Stimulated activated CD8-positive, alpha-beta memory T cell treated with anti-CD3 and anti-CD28 coated beads, Interleukin-2, amount 100 ng/mL, for 1 hour (primary cell): ENCODE results near the gene LCN6.
"Not testable (repeated sequence)": the region's sequence is repeated elsewhere in the genome, so short reads cannot be mapped to it uniquely, and the experiment has no call there.

ENCODE experiments used
- DNase-seq, 2 donors: peaks; one replicate each; pipeline ENCODE4 v3.0.0-alpha.2; 2020; ENCODE audit warnings: low read depth in 2 of 2

The LCN6 gene

GRCh38 chr9:136784249-136784996 is 36.1 kb upstream of the LCN6 start:
- no peak for DNase-seq

- no peak for DNase-seq
Measured at GRCh38 chr9:136782452-136782851, 34.1 kb upstream of the LCN6 start.

- DNase-seq: no peak
Measured at GRCh38 chr9:136779808-136780207, 31.5 kb upstream of the LCN6 start.

GRCh38 chr9:136777359-136777758 is 29.0 kb upstream of the LCN6 start:
- no peak for DNase-seq

GRCh38 chr9:136776947-136777346 is 28.6 kb upstream of the LCN6 start:
- no peak for DNase-seq

GRCh38 chr9:136775191-136775590 is 26.9 kb upstream of the LCN6 start:
- DNase-seq: no peak

GRCh38 chr9:136774416-136775045 is 26.2 kb upstream of the LCN6 start:
- DNase-seq: no peak

GRCh38 chr9:136773386-136774044 is 25.2 kb upstream of the LCN6 start:
- no peak for DNase-seq

- DNase-seq: no peak
Measured at GRCh38 chr9:136771907-136772415, 23.6 kb upstream of the LCN6 start.

GRCh38 chr9:136769710-136770191 is 21.4 kb upstream of the LCN6 start:
- peak in 1 of 2 donors; percentile 21 for DNase-seq

GRCh38 chr9:136766410-136767120 is 18.2 kb upstream of the LCN6 start:
- not testable (repeated sequence) for DNase-seq

GRCh38 chr9:136765745-136766409 is 17.6 kb upstream of the LCN6 start:
- DNase-seq: not testable (repeated sequence)

GRCh38 chr9:136765041-136765440 is 16.7 kb upstream of the LCN6 start:
- no peak for DNase-seq

GRCh38 chr9:136764301-136764891 is 16.1 kb upstream of the LCN6 start, which contains the start of gene LCN15:
Gene LCN15, minus strand, starts transcription at chr9:136764518. Its CDS starts 30 bp downstream, at chr9:136764488.
- DNase-seq: no peak

- no peak for DNase-seq
Measured at GRCh38 chr9:136763649-136764035, 15.3 kb upstream of the LCN6 start.

GRCh38 chr9:136762915-136763648 is 14.8 kb upstream of the LCN6 start:
- DNase-seq: peak in 1 of 2 donors; percentile 20

GRCh38 chr9:136762221-136762691 is 13.9 kb upstream of the LCN6 start:
- no peak for DNase-seq

- no peak for DNase-seq
Measured at GRCh38 chr9:136761545-136761981, 13.2 kb upstream of the LCN6 start.

GRCh38 chr9:136760834-136761544 is 12.7 kb upstream of the LCN6 start:
- not testable (repeated sequence) for DNase-seq
